NCI-H510A (cell line): Measurements from ENCODE around the gene VSIG10L2.
"Not testable (repeated sequence)": the region's sequence is repeated elsewhere in the genome, so short reads cannot be mapped to it uniquely, and the experiment has no call there.

Experiments
- DNase-seq: peaks from one replicate; lab custom pipeline; 2025; lab: John Stamatoyannopoulos, UW

Gene VSIG10L2

DNA sequence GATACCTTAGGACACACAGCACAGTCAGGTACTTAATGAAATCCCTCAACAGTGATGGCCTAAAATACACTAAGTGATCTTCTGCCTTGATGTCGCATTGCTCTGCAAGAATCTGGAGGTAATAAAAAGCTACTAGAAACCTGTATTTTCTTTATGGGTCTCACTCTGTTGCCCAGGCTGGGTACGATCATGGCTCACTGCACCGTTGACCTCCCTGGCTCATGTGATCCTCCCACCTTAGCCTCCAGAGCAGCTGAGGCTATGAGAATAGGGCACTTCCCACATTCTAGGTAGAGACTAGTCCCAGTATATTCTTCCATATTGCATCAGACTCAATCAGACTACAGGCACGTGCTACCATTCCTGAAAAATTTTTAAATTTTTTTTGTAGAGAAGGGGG is 21.7 kb downstream of the VSIG10L2 start:
- no peak for DNase-seq

DNA sequence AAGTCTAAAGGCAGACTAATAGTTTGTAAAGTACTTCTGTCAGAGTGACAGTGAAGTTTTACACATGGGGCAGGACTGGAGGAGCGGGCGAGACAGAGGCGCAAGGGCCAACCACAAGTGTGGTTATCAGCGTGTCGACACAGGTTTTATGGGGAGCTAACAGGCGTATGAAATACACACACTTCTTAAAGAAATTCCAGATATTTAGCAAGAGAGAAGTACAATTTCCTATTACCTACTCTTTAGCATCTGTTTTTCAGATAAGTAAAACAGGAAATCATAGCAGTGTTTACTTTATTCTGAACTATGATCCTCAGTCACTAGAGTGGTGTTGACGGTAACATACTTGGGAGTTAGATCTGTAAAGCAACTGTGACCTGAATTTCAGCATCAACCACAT is 22.5 kb downstream of the VSIG10L2 start:
- no peak for DNase-seq

DNA sequence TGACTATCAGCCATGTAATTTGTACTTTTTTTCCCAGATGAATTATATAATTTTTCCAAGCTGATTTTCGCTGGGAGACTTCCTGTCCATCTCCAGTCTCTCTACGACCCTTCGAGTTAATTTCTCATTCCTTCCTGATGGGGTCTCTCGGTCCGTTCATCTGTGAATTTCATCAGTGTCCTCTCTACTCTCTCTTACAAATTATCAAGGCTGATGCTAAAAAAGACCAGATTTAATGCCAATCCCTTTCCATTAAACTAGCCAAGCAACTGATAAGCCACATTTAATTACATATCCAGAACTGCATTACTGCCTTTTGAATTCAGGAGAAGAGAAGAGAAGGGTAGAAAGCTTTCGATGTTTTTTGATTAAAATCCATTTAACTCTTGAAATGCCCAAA is 25.8 kb downstream of the VSIG10L2 start:
- DNase-seq, result no peak

DNA sequence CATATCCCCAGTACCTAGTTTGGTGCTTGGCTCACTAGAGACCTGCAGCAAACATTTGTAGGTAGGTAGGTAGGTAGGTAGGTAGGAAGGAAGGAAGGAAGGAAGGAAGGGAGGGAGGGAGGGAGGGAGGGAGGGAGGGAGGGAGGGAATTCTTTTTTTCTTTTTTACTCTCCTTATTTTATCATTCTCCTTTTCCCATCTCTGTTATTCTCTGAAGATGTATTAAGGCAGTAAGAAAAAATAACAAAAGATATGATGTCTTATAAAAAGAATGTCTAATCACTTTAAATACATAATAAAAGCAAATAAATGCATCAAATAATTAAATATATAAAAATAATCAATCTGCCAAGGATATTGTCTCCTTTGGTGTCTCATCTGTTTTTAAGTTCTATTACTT is 28.4 kb downstream of the VSIG10L2 start:
- no peak for DNase-seq

DNA sequence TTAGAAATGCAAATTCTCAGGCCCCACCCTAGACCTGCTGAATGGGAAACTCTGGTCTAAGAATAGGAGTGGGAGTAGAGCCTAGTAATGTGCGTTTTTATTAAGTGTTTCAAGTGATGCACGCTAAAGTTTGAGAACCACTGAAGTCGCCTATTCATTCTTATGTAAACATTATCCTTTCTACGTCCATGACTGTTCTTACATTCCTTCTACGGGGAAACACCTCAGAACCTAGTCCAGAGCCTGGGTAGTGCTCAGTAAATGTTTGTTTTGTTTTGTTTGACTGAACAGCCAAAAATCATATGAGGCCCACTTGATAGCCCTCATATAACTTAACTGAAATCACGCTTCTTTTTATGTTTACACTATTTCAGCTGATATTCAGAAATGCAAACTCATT is 29.8 kb downstream of the VSIG10L2 start:
- DNase-seq, result no peak

DNA sequence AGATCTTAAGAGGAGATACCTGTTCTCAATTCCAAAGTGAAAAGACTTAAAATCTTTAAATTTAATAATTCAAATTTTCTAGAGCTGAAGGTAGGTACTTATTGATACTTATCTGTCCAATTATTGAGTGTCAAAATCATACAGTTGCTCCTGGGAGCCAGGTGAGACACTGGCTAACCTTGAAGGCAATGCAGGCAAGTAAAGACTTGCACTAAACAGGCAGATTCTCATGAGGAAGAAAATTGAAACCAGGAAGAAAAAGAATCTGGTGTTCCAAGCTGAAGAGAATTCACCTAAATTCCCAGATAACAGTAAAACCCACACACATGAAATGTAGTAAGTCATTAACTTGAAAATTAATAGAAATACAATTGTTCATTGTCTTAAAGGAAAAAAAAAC is 30.3 kb downstream of the VSIG10L2 start:
- DNase-seq, result no peak

DNA sequence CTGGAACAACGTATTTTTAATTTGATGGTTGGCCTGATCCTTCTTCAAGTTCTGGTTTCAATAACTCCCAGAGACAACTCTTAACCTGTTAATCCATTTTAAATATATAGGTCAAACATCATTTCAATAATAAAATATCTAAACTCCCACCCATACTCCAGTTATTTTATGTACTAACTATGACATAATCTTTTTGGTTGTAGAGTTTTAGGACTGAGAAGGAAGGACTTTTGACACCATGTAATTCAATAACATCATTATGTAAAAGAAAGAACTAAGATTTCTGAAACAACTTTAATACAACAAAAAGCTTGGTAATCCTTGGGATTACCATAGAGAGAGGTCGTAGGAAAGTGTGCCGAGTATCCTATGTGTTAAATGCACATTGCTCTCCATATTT is 31.5 kb downstream of the VSIG10L2 start:
- DNase-seq, result no peak

DNA sequence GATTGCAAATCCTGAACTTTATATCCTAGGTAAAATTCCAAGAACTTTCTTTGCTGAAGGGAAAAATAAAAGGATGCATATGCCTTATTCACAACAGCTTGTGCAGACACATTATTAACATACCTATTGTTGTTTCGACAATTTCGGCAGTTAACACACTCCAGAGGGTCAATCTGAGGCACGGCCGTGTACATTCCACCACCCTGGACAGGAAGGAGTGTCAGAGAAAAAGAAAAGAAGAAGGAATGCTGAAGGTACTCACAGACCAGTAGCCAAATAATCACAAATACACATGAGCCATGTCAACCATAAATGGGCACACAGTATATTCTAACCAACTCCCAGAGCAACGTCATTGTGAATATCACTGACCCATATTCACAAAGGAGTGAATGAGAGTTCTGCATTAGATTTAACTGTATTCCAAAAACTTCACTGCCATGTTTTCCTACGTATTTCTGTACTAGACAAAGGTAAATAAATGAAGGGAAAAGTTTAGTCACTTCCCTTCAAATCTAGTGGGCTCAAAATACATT is 32.4 kb downstream of the VSIG10L2 start:
- DNase-seq, result no peak

DNA sequence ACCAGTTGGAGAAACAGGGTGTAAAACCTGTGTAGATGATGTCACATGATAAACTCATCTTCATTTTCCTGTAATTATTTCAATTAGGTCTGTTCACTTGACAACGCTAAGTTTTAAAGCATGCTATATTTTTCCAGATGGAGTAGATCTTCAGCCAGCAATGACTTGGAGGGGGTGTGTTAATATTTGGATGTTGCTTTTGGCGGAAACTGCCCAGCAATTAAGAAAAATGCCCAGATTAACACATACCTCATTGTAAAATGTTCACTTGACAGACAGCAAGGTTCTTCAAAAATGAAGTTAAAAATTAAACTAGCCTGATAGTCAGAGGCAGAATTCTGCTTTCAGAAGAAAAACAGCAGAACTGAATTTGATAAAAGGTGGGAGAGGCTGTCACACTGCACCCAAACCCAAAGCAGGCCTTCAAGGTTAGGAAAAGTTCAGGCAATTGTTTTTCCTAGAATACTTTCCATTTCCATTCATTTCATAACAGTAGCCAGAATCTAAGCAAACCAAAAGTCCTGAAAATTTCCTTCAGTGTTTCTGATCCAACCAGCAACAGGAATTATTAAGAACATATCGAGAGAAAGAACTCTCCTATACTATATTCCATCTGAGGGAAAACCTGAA is 33.0 kb downstream of the VSIG10L2 start:
- DNase-seq, result no peak

DNA sequence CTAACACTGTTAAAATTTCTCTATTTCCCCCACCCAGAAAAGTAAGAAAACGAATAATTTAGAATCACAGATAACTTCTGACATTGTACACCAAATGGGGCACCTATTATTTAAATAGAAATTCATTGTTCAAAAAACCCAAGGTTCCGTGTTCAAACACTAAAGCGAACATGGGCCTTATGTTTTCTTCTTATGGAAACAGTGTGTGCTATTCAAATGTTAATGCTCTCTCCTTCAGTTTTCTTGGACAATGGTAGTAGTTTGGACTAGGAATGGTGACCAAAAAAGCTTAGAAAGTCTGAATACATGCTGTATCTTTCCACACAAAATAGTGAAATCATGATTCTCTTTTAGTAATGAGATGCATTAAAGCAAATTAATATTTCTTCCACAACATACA is 33.7 kb downstream of the VSIG10L2 start:
- DNase-seq, result no peak

DNA sequence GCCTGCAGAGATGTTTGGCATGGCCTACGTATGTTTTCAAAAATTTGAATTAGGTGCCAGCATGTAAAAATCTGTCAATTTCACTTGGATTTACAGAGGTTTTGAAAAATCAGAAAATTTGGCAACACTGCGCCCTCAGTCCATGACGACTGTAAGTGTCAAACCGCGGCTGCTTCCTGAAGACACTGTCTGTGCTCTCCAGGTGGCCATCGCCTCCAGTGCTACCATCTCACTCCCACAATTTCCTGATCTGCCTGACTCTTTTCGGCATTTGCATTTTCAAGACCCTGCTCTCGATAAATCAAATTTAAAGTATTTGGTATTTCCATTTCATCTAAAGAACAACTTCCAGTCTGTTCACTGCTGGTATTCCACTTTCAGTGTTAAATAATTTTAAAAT is 34.6 kb downstream of the VSIG10L2 start:
- no peak for DNase-seq

DNA sequence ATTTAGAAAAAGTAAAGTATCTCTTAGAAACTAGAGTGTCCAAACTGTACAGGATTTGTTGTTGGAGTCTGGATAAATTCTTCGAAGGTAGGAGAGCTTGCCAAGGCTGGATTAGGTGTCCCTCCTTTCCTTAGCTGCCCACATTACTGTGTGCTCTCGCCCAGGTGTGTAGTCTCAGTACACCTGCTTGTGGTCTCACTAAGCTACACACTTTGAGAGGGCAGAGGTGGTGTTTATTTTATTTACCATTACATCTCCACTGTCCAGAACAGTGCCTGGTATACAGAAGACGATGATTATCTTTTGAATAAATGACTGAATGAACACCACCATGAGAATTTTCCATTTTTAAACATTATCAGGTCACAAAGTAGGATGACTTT is 36.5 kb downstream of the VSIG10L2 start:
- no peak for DNase-seq

DNA sequence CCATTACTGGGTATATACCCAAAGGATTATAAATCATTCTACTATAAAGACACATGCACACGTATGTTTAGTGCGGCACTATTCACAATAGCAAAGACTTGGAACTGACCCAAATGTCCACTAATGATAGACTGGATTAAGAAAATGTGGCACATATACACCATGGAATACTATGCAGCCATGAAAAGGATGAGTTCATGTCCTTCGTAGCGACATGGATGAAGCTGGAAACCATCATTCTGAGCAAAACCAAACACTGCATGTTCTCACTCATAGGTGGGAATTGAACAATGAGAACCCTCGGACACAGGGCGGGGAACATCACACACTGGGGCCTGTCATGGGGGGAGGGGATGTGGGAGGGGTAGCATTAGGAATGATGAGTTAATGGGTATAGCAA is 40.1 kb downstream of the VSIG10L2 start:
- not testable (repeated sequence) for DNase-seq

DNA sequence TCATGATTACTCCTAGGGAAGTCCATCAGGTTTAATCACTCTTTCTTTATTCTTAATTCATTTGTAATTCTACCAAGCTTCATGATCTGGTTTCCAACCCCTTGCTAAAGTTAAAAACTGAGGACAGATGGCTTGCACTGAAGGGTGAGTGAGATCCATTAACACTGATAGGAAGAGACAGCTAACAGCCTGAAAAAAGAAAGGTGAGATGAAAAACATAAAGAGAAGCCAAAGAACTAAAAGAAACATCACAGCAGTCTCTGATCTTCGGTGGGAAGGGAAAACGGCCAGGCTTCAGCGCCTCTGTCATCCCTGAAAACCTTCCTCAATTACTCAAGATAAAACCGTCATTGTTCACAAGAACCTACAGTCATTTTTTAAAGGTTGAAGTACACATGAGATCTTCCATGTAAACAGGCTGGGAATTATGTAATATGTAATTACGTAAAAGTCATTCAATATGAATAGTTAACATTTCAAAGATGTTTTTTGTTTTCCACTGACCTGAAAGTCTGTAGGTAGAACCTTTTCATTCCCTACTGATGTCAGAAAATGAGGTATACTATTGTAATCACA is 41.3 kb downstream of the VSIG10L2 start:
- DNase-seq, result no peak

DNA sequence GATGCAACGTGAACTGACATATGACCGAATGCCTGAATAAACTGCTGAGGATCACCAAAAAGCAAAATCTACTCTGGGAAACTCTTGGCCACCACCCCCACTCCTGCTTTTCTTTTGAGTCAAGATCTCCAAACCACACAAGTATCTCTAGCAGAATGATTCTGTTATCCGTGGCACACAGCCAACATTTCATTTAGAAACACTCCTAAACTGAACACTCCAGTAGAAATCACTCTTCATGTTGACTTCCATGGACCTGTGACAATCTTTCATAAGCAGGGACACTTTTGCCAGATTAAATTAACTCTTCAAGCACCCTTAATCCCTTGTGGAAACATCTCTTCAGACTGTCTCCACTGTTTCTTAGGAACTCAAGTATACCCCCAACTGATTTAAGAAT is 44.4 kb downstream of the VSIG10L2 start:
- DNase-seq, result no peak

DNA sequence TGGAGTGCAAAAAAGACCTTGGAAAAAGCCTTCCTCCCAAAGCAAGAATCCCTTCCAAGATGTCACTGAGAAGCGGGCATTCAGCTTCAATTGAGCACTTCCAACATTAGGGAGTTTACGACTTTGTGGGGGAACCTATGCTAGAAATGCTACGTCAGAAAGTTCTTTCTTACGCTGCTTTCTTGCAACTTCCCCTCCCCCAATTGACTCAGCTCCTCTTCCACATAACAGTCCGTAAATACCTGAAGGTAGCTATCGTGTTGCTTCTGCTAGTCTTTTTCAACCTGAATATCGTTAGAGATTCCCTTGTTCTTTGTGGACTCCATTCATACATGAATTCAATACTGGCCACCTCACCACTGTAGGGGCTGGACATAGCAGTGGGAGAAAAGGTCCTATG is 47.0 kb downstream of the VSIG10L2 start:
- no peak for DNase-seq

DNA sequence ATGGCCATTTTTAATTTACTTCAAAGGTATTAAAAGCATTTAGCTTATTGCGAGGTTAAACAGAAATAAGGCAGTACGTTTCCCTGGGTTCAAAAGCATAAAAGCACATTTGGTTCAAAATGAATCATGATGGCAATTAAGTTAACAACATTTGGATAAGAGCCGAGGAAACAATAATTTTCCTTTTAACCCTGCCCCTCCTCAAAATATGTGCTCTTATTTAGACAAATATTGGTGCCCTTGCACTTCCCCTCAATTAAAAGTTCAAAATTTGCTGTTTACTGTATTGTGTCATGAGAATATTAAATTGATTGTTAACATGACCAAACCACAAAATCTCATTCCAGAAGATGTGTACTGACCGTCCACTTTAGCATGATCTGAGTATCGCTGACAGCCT is 48.7 kb downstream of the VSIG10L2 start:
- no peak for DNase-seq

DNA sequence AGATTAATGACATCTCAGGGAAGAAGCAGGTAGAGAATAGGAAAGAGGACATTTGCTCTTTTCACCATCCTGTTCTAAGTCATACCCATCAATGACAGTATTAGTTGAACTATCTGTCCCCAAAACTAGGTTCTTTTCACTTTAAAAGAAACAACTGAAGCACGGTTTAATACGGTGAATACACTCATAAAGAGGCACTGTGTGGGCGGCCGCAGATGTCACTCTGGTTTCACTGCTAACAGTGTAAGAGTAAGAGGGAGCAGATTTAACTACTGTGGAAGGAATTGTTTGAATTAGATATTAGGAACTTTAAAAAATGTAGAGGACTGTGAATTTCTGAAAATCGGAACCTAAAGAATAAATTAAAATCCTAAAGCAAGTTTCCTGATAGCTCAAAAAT is 49.5 kb downstream of the VSIG10L2 start:
- no peak for DNase-seq

DNA sequence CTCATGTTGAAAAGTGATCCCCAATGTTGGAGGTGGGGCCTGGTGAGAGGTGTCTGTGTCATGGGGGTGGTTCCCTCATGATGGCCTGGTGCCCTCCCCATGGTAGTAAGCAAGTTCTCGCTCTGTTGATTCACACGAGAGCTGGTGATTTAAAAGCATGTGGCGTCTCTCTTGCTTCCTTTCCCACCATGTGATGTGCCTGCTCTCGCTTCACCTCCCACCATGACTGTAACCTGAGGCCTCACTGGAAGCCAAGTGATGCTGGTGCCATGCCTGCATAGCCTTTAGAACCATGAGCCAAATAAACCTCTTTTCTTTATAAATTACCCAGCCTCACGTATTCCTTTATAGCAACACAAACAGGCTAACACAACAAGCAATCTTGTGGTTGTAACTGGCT is 52.4 kb downstream of the VSIG10L2 start:
- no peak for DNase-seq

DNA sequence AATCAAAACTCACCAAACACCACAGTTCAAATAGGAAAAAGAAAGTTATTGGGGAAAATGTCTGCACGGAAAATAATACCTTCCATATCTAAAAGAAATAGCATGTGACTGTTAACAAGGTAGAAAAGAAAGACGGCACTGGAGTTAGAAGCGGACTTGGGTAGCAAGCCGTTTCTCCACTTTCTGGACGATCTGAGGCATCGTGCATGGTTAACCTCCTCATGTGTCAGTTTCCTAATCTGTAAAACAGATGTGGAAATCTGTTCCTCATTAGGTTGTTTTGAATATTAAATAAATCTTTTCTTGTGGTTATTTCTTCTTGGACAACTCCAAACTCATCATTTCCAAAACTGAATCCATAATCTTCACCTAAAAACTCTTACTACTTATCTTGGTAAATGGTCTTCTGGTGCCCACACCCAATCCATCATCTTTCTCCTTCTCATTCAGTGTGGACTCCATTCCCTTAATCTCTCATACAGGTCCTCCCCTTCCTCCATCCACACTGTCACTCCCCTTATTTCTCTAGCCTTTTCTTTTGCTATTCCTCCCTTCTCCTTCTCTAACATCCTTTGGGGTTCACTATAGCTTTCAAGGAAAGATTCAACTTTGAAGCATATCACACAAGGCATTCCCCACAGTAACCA is 53.5 kb downstream of the VSIG10L2 start:
- no peak for DNase-seq

DNA sequence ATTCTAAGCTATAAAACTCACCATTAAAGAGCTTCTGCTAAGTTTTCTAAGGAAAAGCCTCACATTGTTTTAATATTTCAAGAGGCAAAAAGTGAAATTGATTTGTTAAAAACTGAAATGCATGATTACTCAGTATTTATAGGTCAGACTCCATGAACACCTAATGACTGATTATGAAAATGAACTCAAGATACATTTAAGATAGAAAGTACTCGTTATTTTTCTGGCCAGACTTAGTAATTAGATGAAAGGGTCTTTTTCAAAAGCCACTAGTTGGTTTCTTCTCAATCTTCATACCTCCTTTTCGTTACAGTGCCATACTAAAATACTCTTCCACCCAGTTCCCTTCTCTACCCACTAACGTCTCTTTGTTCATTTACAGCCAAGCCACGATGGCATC is 56.3 kb downstream of the VSIG10L2 start:
- no peak for DNase-seq
